ENCODE data around the gene LHFPL5. TPM values are rescaled to one million over a fixed set of nuclear protein-coding genes. Genes with fewer than 3 reads are reported as not detected.

Gene LHFPL5
- polyA plus RNA-seq, 1 donor (not counting 4 experiments of a cell fraction or from before 2014, with no cell fraction given): not detected

DNA sequence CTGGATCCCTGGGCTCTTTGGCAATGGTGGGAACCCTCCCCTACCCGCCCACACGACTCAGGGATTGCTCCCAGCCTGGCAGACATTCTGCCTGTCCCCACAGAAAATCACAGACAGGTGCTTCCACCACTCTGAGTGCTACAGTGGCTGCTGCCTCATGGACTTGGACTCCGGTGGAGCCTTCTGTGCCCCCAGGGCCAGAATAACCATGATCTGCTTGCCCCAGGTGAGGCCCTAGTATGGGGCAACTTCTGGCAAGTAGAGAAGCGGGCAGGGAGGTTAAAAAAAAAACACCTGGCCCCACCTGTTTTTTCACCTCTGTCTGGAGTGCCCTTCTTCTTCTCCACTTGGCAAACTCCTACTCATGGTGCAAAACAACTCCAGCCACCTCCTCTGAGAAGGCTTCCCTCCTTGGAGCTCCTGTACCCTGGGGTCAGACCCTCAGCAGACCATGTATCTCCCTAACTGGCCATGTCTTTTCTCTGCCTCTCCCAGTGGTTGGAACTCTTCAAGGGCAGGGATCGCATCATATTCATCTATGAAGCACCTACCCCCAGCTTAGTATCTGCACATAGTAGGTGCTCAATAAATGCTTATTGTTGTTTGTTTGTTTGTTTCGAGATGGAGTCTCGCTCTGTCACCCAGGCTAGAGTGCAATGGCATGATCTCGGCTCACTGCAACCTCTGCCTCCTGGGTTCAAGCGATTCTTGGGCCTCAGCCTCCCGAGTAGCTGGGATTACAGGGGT is 27.6 kb upstream of the LHFPL5 start:
- H2AFZ ChIP-seq (ENCODE audit: control insufficient read depth, low read length): no peak overlapping the region
- dilution Hi-C loops (cut with MboI; ENCODE audit: extremely low pct_ligation_motif_present, low sequenced_read_pairs): no loop called here
- no peak overlapping the region for H3K9ac ChIP-seq (ENCODE audit: control insufficient read depth, extremely low read depth, insufficient read depth, low read length)
- no peaks in the 10 kb centered on the region for H3K79me2 ChIP-seq (ENCODE audit: control insufficient read depth, insufficient read depth, low read length)
- H3K36me3 ChIP-seq (ENCODE audit: control insufficient read depth in 2 of 2, extremely low read depth in 1 of 2, insufficient read depth in 2 of 2, low read length in 2 of 2): no peaks in the 10 kb centered on the region
- FAIRE-seq (no peak), DNase-seq (ENCODE audit: low read depth, low spot score) (no peak)
- H3K4me1 ChIP-seq (ENCODE audit: control insufficient read depth, extremely low read depth, insufficient read depth, low read length): peaks cover 4% of the 10 kb centered on the region
- H3K27ac ChIP-seq (ENCODE audit: control insufficient read depth, insufficient read depth, low read length): no peak overlapping the region
- no peak overlapping the region for H3K4me2 ChIP-seq (ENCODE audit: control insufficient read depth, extremely low read depth, insufficient read depth, low read depth, low read length)
- TF ChIP-seq EZH2 (IDR thresholded peaks at IDR 0.05; ENCODE audit: low read length): no peak
- TF ChIP-seq, protein P1, sequence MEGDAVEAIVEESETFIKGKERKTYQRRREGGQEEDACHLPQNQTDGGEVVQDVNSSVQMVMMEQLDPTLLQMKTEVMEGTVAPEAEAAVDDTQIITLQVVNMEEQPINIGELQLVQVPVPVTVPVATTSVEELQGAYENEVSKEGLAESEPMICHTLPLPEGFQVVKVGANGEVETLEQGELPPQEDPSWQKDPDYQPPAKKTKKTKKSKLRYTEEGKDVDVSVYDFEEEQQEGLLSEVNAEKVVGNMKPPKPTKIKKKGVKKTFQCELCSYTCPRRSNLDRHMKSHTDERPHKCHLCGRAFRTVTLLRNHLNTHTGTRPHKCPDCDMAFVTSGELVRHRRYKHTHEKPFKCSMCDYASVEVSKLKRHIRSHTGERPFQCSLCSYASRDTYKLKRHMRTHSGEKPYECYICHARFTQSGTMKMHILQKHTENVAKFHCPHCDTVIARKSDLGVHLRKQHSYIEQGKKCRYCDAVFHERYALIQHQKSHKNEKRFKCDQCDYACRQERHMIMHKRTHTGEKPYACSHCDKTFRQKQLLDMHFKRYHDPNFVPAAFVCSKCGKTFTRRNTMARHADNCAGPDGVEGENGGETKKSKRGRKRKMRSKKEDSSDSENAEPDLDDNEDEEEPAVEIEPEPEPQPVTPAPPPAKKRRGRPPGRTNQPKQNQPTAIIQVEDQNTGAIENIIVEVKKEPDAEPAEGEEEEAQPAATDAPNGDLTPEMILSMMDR (optimal IDR thresholded peaks at IDR 0.05 in 1 of 3, IDR thresholded peaks at IDR 0.05 in 1 of 3, conservative IDR thresholded peaks at IDR 0.05 in 1 of 3; ENCODE audit: extremely low read depth in 1 of 3, insufficient read depth in 2 of 3, low read length in 3 of 3): no peak
- no peak overlapping the region for H3K4me3 ChIP-seq (ENCODE audit: control insufficient read depth in 2 of 3, extremely low read depth in 1 of 3, insufficient read depth in 2 of 3, low read depth in 1 of 3, low read length in 3 of 3)
- no peaks in the 10 kb centered on the region for H3K9me3 ChIP-seq (ENCODE audit: control insufficient read depth, low read depth, low read length)
- H4K20me1 ChIP-seq (ENCODE audit: control insufficient read depth, extremely low read depth, insufficient read depth, low read length): no peaks in the 10 kb centered on the region
- H3K9me1 ChIP-seq (ENCODE audit: control insufficient read depth, extremely low read depth, insufficient read depth, low read length): no peaks in the 10 kb centered on the region
- peaks cover 24% of the 10 kb centered on the region for H3K27me3 ChIP-seq (ENCODE audit: control insufficient read depth, extremely low read depth, insufficient read depth, low read length)

DNA sequence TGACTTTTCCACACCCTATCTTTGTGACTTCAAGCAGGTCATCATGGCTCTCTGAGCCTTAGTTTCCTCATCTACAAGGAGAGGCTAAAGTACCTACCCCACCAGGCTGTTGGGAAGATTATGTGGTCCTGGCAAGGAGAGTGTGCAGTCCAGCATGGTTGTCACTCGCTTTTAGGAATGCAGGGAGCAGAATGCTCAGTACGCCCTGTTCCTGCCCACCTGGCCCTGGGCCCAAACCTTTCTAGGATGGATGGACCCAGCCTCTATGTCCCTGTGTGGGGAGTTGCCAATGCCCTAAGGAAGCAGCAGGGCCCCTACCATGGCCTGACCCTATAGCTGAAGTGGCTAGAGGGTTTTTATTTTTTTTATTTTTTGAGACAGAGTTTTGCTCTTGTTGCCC is 26.7 kb upstream of the LHFPL5 start:
- Histone ChIP-seq H3K9me3 (ENCODE audit: control insufficient read depth, low read depth, low read length) (no peaks in the 10 kb centered on the region), H4K20me1 (ENCODE audit: control insufficient read depth, extremely low read depth, insufficient read depth, low read length) (no peaks in the 10 kb centered on the region), H3K36me3 (ENCODE audit: control insufficient read depth in 2 of 2, extremely low read depth in 1 of 2, insufficient read depth in 2 of 2, low read length in 2 of 2) (no peaks in the 10 kb centered on the region), H3K4me2 (ENCODE audit: control insufficient read depth, extremely low read depth, insufficient read depth, low read depth, low read length) (no peak overlapping the region), H3K27me3 (ENCODE audit: control insufficient read depth, extremely low read depth, insufficient read depth, low read length) (peaks cover 24% of the 10 kb centered on the region), H3K27ac (ENCODE audit: control insufficient read depth, insufficient read depth, low read length) (no peak overlapping the region), H3K9me1 (ENCODE audit: control insufficient read depth, extremely low read depth, insufficient read depth, low read length) (no peaks in the 10 kb centered on the region), H3K4me1 (ENCODE audit: control insufficient read depth, extremely low read depth, insufficient read depth, low read length) (peaks cover 6% of the 10 kb centered on the region), H3K79me2 (ENCODE audit: control insufficient read depth, insufficient read depth, low read length) (no peaks in the 10 kb centered on the region), H2AFZ (ENCODE audit: control insufficient read depth, low read length) (no peak overlapping the region), H3K4me3 (ENCODE audit: control insufficient read depth in 2 of 3, extremely low read depth in 1 of 3, insufficient read depth in 2 of 3, low read depth in 1 of 3, low read length in 3 of 3) (no peak overlapping the region), H3K9ac (ENCODE audit: control insufficient read depth, extremely low read depth, insufficient read depth, low read length) (no peak overlapping the region)
- no peak for FAIRE-seq
- DNase-seq (ENCODE audit: low read depth, low spot score): no peak
- no peak for TF ChIP-seq EZH2 (IDR thresholded peaks at IDR 0.05; ENCODE audit: low read length)
- TF ChIP-seq, protein P1 (optimal IDR thresholded peaks at IDR 0.05 in 1 of 3, IDR thresholded peaks at IDR 0.05 in 1 of 3, conservative IDR thresholded peaks at IDR 0.05 in 1 of 3; ENCODE audit: extremely low read depth in 1 of 3, insufficient read depth in 2 of 3, low read length in 3 of 3): no peak
- dilution Hi-C loops (cut with MboI; ENCODE audit: extremely low pct_ligation_motif_present, low sequenced_read_pairs): no loop called here

All from keratinocyte (primary cell).